ENCODE measurements around the gene NEU3. TPM values are rescaled to one million over a fixed set of nuclear protein-coding genes. Genes with fewer than 3 reads are reported as not detected.
"Not testable (repeated sequence)": the region's sequence is repeated elsewhere in the genome, so short reads cannot be mapped to it uniquely, and the experiment has no call there.

Gene NEU3
- total RNA-seq, 6 donors from 2014 or later, result 6.2 to 36.7 (median 11.5) TPM

- H3K4me1 ChIP-seq, result peaks cover 27 to 51% (median 29%) of the 10 kb centered on the region in 4 donors
Observed at GRCh38 chr11:74953451-74953850, 35.3 kb upstream of the NEU3 start.

GRCh38 chr11:74954199-74954598 lies 34.5 kb upstream of the NEU3 start:
- peaks cover 28 to 50% (median 31%) of the 10 kb centered on the region in 4 donors for H3K4me1 ChIP-seq

More at GRCh38 chr11:74953451-74953850, 35.3 kb upstream of the NEU3 start:
- no peak for ATAC-seq (ENCODE audit: low FRiP score in 2 of 2)
- H3K9me3 ChIP-seq, result no peaks in the 10 kb centered on the region
- peaks cover 0 to 10% (median 0%) of the 10 kb centered on the region in 4 donors for H3K36me3 ChIP-seq
- H3K27ac ChIP-seq, result no peak overlapping the region
- H3K27me3 ChIP-seq, result no peaks in the 10 kb centered on the region
- DNase-seq, result no peak
- H3K4me3 ChIP-seq, result no peak overlapping the region
- TF ChIP-seq POLR2AphosphoS5 (IDR thresholded peaks at IDR 0.05) (no peak), POLR2A (IDR thresholded peaks at IDR 0.05) (no peak), CTCF (IDR thresholded peaks at IDR 0.05) (no peak), EP300 (IDR thresholded peaks at IDR 0.05) (no peak)
- 93 to 94% methylated on average over 5 of the region's 5 CpGs for WGBS, 2 donors

DNA sequence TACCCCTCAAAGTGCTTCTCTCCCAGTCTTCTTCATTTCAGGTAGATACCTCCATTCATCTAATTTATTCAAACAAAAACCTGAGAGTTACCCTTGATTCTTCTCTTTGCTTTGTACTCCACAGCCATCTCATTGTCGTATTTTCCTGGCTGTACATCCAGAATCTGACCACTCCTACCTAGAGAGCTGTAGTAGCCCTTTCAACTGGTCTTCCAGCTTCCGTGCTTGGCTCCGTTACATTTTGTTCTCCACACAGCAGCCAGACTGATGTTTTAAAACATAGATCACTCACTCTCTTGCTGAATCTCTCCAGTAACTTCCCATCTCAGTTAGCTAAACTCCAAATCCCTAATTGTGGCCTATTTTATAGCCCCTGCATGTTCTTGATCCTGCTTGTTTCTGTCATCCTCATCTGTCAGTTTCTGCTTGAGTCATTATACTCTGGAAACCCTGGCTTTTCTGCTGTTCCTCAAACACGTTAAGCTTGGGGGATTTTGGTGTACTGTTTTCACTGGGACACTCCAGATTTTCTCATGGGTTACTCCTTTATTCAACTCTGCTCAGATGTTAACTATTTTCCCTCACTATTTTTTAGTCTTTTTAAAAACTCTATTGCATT lies 32.2 kb upstream of the NEU3 start:
- no peaks in the 10 kb centered on the region for H3K27me3 ChIP-seq
- peaks cover 0 to 14% (median 0%) of the 10 kb centered on the region in 4 donors for H3K36me3 ChIP-seq
- no peak for TF ChIP-seq POLR2A (IDR thresholded peaks at IDR 0.05)
- no peak for TF ChIP-seq POLR2AphosphoS5 (IDR thresholded peaks at IDR 0.05)
- TF ChIP-seq CTCF (IDR thresholded peaks at IDR 0.05), result no peak
- no peak for TF ChIP-seq EP300 (IDR thresholded peaks at IDR 0.05)
- DNase-seq (no peak), ATAC-seq (ENCODE audit: low FRiP score in 2 of 2) (no peak)
- no peak overlapping the region for H3K27ac ChIP-seq
- H3K9me3 ChIP-seq, result no peaks in the 10 kb centered on the region
- H3K4me1 ChIP-seq, result peaks cover 13 to 29% (median 21%) of the 10 kb centered on the region in 4 donors
- WGBS, 2 donors, result 54 to 70% methylated on average over 4 of the region's 4 CpGs
- H3K4me3 ChIP-seq, result no peak overlapping the region

More at GRCh38 chr11:74954199-74954598, 34.5 kb upstream of the NEU3 start:
- no peaks in the 10 kb centered on the region for H3K9me3 ChIP-seq
- H3K4me3 ChIP-seq, result no peak overlapping the region
- DNase-seq (no peak), ATAC-seq (ENCODE audit: low FRiP score in 2 of 2) (no peak)
- WGBS, 2 donors, result 91 to 100% methylated on average over 1 of the region's 1 CpG
- peaks cover 0 to 10% (median 0%) of the 10 kb centered on the region in 4 donors for H3K36me3 ChIP-seq
- H3K27me3 ChIP-seq, result no peaks in the 10 kb centered on the region
- no peak for TF ChIP-seq POLR2AphosphoS5 (IDR thresholded peaks at IDR 0.05)
- TF ChIP-seq EP300 (IDR thresholded peaks at IDR 0.05), result no peak
- no peak for TF ChIP-seq POLR2A (IDR thresholded peaks at IDR 0.05)
- no peak for TF ChIP-seq CTCF (IDR thresholded peaks at IDR 0.05)
- no peak overlapping the region for H3K27ac ChIP-seq

GRCh38 chr11:74957937-74958629 lies 30.6 kb upstream of the NEU3 start:
- WGBS, 2 donors, result 88 to 100% methylated on average over 1 of the region's 1 CpG
- no peak overlapping the region for H3K27ac ChIP-seq
- DNase-seq (no peak), ATAC-seq (ENCODE audit: low FRiP score in 2 of 2) (no peak)
- H3K36me3 ChIP-seq, result peaks cover 0 to 18% (median 0%) of the 10 kb centered on the region in 4 donors
- TF ChIP-seq EP300 (IDR thresholded peaks at IDR 0.05) (no peak), POLR2A (IDR thresholded peaks at IDR 0.05) (no peak), CTCF (IDR thresholded peaks at IDR 0.05) (no peak), POLR2AphosphoS5 (IDR thresholded peaks at IDR 0.05) (no peak)
- H3K9me3 ChIP-seq, result no peaks in the 10 kb centered on the region
- H3K27me3 ChIP-seq, result no peaks in the 10 kb centered on the region
- no peak overlapping the region for H3K4me3 ChIP-seq
- H3K4me1 ChIP-seq, result peaks cover 7 to 27% (median 17%) of the 10 kb centered on the region in 4 donors

DNA sequence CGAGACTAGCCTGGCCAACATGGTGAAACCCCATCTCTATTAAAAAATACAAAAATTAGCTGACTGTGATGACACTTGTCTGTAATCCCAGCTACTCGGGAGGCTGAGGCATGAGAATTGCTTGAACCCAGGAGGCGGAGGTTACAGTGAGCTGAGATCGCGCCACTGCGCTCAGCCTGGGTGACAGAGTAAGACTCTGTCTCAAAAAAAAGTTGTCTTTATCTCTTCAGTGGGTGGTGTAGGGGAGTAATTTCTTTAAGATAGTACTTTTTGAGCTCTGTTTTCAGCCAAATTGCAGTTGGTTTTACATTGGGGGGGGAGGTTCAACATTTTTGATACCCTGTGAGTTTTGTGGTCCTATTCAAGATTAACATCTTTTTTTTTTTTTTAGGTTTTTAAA lies 28.6 kb upstream of the NEU3 start:
- H3K27ac ChIP-seq; H3K9me3 ChIP-seq; H3K4me3 ChIP-seq; DNase-seq; H3K27me3 ChIP-seq; ATAC-seq (ENCODE audit: low FRiP score in 2 of 2): not testable (repeated sequence)
- Histone ChIP-seq H3K4me1 (peaks cover 11 to 35% (median 15%) of the 10 kb centered on the region in 4 donors), H3K36me3 (peaks cover 0 to 18% (median 0%) of the 10 kb centered on the region in 4 donors)
- WGBS, 2 donors, result 86 to 94% methylated on average over 6 of the region's 6 CpGs

Measured in upper lobe of left lung (tissue), 6 donors.